DOHH2 (cell line): ENCODE results near the gene RABL3.

ENCODE experiments used
- EZH2phosphoT487 ChIP-seq: fragments of 200-600 bp; sonication (generic); IDR thresholded peaks from 2 replicates; pipeline ENCODE4 v1.6.1; 2017; ENCODE audit warnings: borderline replicate concordance, mild to moderate bottlenecking, antibody characterized with exemption, low read length, moderate library complexity, mixed read lengths
- TF ChIP-seq, protein P1 (sequence below): fragments of 200-600 bp; sonication (generic); IDR thresholded peaks from one replicate; pipeline ENCODE4 v1.5.1; 2014; ENCODE audit warnings: antibody characterized with exemption, mild to moderate bottlenecking, low read depth, low read length; ENCODE audit not compliant: poor library complexity, severe bottlenecking

DNA sequence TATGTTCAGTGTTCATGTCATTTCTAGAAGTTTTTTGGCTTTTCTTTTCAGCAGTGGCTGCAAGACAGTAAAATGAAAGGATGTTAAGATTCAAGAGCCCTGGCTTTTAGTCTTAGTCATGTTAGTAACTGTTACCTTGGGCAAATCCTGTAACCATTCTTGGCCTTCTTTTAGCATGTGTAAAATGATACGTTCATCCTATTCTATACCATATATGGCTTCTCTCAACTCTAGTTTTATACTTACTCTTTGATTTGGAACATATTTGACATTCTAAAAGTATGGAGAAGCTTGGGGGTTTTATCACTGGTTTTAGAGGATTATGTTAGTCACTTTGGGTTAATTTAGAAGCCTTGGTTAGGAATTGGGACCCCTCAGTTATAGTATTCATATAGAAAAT is 20.3 kb upstream of the RABL3 start:
- TF ChIP-seq, protein P1, sequence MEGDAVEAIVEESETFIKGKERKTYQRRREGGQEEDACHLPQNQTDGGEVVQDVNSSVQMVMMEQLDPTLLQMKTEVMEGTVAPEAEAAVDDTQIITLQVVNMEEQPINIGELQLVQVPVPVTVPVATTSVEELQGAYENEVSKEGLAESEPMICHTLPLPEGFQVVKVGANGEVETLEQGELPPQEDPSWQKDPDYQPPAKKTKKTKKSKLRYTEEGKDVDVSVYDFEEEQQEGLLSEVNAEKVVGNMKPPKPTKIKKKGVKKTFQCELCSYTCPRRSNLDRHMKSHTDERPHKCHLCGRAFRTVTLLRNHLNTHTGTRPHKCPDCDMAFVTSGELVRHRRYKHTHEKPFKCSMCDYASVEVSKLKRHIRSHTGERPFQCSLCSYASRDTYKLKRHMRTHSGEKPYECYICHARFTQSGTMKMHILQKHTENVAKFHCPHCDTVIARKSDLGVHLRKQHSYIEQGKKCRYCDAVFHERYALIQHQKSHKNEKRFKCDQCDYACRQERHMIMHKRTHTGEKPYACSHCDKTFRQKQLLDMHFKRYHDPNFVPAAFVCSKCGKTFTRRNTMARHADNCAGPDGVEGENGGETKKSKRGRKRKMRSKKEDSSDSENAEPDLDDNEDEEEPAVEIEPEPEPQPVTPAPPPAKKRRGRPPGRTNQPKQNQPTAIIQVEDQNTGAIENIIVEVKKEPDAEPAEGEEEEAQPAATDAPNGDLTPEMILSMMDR: no peak
- TF ChIP-seq EZH2phosphoT487: no peak
